Type B pancreatic cell (in vitro differentiated cells): ENCODE measurements around the gene TSR3. TPM values are rescaled to one million over a fixed set of nuclear protein-coding genes. Genes with fewer than 3 reads are reported as not detected.

Source experiments
- DNase-seq: peaks from one replicate; pipeline ENCODE4 v3.0.0; 2021; ENCODE audit warnings: mixed read lengths; ENCODE audit not compliant: unreplicated experiment; ENCODE audit errors: extremely low spot score
- H3K27ac Mint-ChIP-seq: 2 replicates; pipeline ENCODE4 v1.8.0; 2021; ENCODE audit warnings: mild to moderate bottlenecking, mixed read lengths
- H3K27me3 Mint-ChIP-seq: 2 replicates; pipeline ENCODE4 v1.8.0; 2021; ENCODE audit warnings: mixed read lengths
- H3K36me3 Mint-ChIP-seq: 2 replicates; pipeline ENCODE4 v1.8.0; 2021; ENCODE audit warnings: mixed read lengths
- H3K4me1 Mint-ChIP-seq: one replicate; pipeline ENCODE4 v1.8.0; 2021; ENCODE audit warnings: mixed read lengths; ENCODE audit not compliant: unreplicated experiment
- H3K4me3 Mint-ChIP-seq: 2 replicates; pipeline ENCODE4 v1.8.0; 2021; ENCODE audit warnings: mild to moderate bottlenecking, mixed read lengths
- H3K9me3 Mint-ChIP-seq: 2 replicates; pipeline ENCODE4 v1.8.0; 2021; ENCODE audit warnings: mixed read lengths
- total RNA-seq: library from RNA; stranded (reverse); gene quantifications from 2 replicates; pipeline ENCODE4 v1.2.1, GENCODE V29; 2021; ENCODE audit warnings: low replicate concordance
- TF ChIP-seq, protein P1 (sequence below): fragments of 200-600 bp; sonication (generic); conservative IDR thresholded peaks from 2 replicates; pipeline ENCODE4 v1.5.0; 2021; ENCODE audit warnings: antibody characterized with exemption, mild to moderate bottlenecking

The TSR3 gene
- total RNA-seq, 1 donor from 2014 or later, result 53.1 TPM

DNA sequence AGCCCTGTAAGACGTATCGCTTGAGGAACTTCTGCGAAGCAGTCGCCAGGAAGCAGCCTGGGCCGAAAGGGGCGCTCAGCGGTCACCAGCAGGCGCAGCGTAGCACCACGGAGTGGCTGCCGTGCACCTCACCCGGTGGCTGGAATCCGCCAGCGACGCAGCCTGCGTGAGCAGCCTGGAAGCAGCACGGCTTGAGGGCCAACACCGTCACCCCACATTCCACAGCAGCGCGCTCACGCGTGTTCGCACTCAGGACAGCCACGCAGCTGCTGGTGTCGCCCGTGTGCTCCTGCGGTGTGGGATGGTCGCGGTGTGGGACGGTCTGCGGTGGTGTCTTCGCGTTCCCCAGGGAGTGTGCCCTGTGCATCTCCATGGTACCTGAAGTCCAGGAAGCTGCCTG, 32.6 kb downstream of the TSR3 start:
- H3K4me1 Mint-ChIP-seq, result no peaks in the 10 kb centered on the region
- TF ChIP-seq, protein P1, sequence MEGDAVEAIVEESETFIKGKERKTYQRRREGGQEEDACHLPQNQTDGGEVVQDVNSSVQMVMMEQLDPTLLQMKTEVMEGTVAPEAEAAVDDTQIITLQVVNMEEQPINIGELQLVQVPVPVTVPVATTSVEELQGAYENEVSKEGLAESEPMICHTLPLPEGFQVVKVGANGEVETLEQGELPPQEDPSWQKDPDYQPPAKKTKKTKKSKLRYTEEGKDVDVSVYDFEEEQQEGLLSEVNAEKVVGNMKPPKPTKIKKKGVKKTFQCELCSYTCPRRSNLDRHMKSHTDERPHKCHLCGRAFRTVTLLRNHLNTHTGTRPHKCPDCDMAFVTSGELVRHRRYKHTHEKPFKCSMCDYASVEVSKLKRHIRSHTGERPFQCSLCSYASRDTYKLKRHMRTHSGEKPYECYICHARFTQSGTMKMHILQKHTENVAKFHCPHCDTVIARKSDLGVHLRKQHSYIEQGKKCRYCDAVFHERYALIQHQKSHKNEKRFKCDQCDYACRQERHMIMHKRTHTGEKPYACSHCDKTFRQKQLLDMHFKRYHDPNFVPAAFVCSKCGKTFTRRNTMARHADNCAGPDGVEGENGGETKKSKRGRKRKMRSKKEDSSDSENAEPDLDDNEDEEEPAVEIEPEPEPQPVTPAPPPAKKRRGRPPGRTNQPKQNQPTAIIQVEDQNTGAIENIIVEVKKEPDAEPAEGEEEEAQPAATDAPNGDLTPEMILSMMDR, result no peak
- H3K27me3 Mint-ChIP-seq, result no peaks in the 10 kb centered on the region
- no peak overlapping the region for H3K4me3 Mint-ChIP-seq
- no peak overlapping the region for H3K27ac Mint-ChIP-seq
- DNase-seq, result no peak
- H3K9me3 Mint-ChIP-seq, result no peaks in the 10 kb centered on the region
- H3K36me3 Mint-ChIP-seq, result peaks cover 10% of the 10 kb centered on the region

DNA sequence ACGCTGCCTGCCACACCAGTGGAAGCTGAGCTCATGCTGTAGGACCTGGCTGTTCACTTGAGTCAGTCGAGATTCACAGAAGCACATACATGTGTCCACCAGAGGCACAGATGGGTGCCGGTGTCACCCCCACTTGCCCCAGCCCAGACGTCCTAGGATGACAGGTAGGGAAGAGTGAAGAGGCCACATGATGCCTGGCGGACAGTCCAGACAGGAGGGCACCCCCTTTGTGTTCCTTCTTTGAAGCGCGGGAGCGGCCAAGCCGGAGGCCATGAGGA, 33.5 kb downstream of the TSR3 start:
- H3K27me3 Mint-ChIP-seq, result no peaks in the 10 kb centered on the region
- no peaks in the 10 kb centered on the region for H3K4me1 Mint-ChIP-seq
- H3K4me3 Mint-ChIP-seq, result no peak overlapping the region
- no peak overlapping the region for H3K27ac Mint-ChIP-seq
- H3K36me3 Mint-ChIP-seq, result peaks cover 10% of the 10 kb centered on the region
- TF ChIP-seq, protein P1, result no peak
- DNase-seq, result no peak
- H3K9me3 Mint-ChIP-seq, result no peaks in the 10 kb centered on the region

DNA sequence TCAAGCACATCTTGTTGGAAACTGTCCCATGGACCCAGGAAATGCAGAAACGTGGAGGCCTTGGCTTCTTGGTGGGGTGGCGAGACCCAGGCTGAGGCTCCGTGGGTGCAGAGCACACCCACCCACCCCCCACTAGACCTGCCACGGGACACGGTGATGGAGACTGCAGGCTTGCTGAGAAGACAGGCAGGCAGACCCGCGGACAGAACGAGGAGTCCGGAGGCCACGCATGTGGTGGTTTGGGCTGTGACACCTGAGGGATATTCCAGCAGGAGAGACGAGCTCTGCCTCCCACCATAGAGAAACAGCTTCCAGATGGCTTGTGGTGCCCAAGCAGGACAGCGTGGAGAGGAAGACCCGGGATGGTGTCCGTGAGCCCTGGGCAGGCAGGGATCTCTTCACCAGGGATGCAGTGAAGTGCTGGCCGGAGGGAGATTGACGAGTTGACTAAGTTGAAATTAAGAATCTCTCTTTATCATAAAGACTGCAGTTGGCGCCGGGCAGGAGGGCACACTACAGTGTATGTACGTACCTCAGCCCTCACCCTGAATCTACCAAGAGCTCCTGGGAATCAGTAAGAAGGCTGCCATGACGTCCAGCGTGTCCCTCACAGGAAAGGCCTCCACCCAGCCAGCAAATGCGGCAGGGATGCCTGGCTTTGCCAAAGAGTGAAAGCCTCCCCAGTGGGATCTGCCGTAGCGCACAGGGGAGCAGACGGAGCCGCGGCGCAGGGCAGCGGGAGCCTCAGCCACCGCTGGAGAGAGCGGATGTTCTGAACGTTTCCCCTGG, 34.0 kb downstream of the TSR3 start:
- no peak for DNase-seq
- Mint-ChIP-seq H3K27me3 (no peaks in the 10 kb centered on the region), H3K9me3 (no peaks in the 10 kb centered on the region), H3K27ac (no peak overlapping the region), H3K36me3 (peaks cover 10% of the 10 kb centered on the region), H3K4me1 (no peaks in the 10 kb centered on the region), H3K4me3 (no peak overlapping the region)
- TF ChIP-seq, protein P1, result no peak

DNA sequence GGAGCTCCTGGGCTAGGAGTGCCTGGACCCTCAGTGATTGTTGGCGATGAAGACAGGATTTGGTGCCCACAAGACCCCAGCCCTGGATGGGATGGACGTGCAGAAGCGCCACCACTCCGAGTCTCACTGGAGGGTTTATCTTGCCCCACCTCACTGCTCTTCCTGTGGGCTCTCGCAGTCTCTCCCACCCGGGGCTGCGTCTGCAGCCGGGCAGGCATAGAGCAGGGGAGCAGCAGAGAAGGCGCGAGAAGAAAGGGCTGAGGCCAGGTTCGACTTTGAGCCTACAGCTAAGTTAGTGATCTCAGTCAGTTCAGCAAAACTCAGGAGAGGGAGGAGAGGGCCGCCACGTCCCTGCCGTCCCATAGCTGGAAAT, 35.7 kb downstream of the TSR3 start:
- peaks cover 10% of the 10 kb centered on the region for H3K36me3 Mint-ChIP-seq
- TF ChIP-seq, protein P1, result no peak
- no peak for DNase-seq
- H3K27me3 Mint-ChIP-seq, result no peaks in the 10 kb centered on the region
- H3K27ac Mint-ChIP-seq, result no peak overlapping the region
- no peaks in the 10 kb centered on the region for H3K4me1 Mint-ChIP-seq
- no peak overlapping the region for H3K4me3 Mint-ChIP-seq
- H3K9me3 Mint-ChIP-seq, result no peaks in the 10 kb centered on the region

DNA sequence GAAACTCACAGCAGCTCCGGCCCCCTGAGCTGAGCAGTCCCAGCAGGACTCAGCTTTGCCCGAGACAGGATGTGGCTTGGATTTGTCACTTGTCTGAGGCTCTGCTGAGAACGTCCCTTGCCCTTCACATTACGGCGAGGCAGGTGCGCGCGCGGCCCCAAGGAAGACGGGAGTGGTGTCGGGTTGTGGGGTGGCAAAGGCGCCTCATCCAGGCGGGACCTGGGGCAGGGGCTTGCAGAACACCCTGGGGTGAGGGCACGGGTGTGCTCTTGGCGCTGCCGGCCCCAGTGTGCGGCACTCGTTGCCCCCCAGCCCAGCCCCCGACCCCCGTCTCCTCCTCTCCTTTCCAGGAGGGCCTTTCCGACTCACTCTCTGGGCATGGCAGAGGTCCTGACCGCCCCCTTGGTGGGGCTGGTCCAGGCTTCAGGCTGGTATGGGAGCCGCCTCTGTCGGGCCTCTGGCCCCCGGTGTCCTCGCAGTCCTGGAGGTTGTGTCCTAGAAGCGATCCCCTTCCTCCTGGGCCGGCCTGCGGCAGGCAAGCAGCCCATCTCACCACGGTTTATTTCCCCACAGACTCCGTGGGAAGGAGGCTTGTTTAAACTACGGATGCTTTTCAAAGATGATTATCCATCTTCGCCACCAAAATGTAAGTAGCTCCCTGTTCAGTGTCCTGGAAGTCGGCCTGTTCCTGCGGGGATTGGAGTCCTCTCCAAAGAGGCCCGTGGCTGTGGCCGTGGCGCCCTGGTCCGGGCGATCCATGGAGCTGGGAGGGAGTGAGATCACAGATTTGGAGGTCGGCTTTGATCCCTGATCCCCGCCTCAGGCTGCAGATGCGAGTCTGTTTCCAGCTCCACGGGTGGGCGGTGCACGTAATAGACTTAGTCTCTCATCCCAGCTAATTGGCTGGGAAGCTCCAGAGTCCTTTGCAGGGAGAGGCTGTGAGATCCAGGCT, 36.3 kb downstream of the TSR3 start:
- Mint-ChIP-seq H3K36me3 (peaks cover 11% of the 10 kb centered on the region), H3K4me1 (no peaks in the 10 kb centered on the region), H3K4me3 (no peak overlapping the region), H3K27ac (no peak overlapping the region), H3K27me3 (no peaks in the 10 kb centered on the region), H3K9me3 (no peaks in the 10 kb centered on the region)
- DNase-seq, result no peak
- TF ChIP-seq, protein P1, result no peak
